ENCODE measurements around the gene CPXM2.
"Not testable (repeated sequence)": the region's sequence is repeated elsewhere in the genome, so short reads cannot be mapped to it uniquely, and the experiment has no call there.

The CPXM2 gene

DNA sequence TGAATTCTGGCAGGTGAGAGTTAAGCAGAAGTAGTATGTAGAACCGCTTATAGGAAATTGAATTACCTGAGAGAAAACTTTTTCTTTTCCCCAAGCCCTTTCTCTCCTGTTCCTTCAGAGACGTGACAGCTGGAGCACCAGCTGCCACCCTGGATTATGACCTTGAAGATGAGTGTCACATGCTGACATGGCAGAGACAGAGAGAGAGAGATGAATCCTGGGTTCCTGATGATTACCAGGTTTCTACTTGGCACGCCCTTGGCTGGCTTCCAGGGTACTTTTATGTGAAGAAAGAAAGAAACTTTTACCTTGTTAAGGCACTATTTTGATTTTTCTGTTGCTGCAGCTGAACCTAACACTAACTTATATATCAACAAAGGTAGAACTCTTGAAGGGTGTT lies 125.6 kb downstream of the CPXM2 start:
- DNase-seq: no peak

DNA sequence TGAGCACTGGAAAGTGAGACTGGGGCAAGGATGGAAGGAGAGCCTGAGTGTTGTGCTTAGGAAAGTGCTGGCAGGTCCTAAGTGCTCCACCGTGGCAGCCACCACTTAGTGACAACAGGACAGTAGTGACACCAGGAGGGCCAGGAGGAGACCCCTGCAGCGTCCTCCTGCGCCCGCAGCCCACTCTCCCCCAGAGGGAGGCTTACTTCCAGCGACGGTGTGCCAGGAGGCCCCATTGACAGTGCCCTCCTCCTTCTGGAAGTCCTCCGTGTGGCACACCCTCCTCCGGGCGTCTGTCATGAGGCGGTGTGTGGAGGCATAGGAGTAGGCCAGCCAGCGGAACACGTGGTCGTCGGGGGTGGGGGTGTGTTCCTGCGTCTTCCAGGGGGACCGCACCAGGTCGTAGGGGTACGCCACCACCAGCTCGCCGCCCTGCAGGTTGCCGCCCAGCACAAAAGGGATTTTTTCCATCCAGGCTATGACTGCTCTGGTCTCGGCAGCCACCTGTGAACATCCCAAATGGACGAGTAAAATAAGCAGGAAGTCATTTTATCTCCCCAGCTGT lies 129.9 kb downstream of the CPXM2 start:
- DNase-seq: no peak

DNA sequence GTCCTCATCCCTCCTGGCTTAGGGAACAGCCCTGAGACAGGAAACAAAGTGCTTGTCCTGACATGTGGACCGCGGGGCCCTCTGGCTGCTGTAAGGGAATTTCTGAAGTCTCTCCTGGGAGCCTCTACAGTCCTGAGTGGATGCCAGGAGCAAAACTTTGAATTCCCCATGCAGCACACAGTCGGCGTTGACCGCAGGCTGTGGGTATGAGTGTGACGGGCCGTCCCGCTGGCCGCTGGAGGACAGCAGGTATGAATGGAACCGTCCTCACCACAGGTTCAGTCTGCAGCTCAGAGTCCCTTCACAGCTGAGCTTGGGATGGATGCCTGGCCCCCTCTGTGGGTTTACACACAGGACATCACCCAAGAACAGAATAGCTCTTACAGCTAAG lies 130.6 kb downstream of the CPXM2 start:
- DNase-seq: no peak

DNA sequence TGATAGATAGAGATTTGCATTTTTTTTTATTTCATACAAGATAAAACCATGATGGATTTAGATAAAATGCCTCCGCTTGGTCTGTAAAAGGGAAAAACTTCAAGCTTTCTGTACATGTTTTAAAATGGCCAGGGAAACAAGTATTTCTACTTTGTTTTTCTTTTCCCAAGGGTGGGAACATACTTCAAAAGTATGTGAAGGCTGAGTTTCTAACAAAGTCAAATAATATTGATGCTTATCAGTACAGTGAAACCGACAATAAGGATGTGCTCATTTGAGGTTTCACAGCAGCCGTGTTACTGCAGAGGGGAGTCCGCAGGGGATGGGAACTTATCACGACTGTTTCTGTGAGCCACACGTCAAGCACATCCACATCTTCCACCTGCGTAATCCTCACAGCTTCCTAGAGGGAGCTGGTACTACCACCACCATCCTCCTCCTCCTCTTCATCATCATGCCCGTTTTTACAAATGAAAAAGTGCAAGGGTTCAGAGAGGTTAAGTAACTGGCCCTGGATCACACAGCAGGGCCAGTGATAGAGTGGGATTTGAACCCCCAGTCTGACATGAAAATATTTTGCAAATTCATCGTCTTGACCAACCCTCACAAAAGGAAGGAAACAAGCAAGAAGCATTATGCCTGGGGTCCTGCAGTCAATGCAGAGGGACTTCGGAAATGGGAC lies 131.1 kb downstream of the CPXM2 start:
- no peak for DNase-seq

DNA sequence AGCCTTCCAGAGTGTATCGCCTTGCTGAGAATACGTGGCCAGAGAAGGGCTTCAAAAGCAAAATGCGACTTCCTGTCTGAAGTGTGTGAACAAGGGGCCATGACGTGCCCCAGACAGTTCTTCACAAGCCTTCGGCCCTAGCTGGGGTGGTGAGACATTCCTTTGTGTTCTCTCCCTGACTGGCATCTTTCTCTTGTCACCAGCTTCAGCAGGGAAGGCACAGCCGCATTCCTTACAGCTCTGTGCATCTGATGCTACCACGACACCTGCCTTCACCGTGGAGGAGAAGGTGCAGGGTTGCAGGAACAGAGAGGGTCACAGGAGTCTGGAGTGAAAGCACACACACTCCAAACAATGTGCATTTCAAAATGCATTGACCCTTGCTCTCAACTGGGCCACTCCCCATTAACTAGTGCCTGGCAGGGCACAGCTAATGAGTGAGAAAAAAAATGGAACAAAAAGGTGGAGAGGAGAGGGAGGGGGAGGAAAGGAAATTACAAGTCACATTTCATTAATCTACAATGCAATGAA lies 132.0 kb downstream of the CPXM2 start:
- no peak for DNase-seq

DNA sequence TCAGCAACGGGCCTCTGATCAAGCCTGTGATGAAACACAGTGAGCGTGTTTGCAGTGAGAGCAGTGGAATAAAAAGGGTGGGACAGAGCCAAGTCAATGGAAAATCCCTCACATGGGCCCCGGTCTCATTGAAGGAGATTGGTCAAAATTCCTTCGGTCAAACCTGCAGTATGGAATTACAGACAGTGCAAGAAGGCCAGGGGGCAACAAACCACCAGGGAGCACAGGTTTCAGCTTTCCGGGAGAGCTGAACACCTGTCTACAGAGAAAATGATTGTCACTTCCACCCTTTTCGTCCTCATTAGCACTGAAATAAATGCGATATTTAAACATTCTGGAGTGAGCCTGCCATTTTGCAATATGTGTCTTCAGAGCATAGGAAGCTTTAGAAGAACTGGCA lies 132.6 kb downstream of the CPXM2 start:
- DNase-seq: no peak

DNA sequence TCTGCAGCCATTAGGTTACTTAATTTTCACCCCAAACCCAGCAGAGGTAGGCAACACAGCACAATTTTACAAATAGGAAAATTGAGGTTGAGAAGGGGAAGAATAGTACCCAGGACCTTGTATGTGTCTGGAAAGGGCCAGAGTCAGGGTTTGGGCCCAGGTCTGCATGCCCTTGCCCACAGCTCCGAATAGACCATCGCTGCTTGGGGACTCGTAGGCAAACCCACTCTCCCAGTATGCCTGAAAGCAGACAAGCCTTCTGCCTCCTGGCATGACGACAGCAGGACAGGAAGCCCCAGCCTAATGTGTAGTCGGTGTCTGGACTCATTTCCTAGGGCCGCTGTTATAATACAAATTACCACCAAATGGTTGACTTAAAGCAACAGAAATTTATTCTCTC lies 133.8 kb downstream of the CPXM2 start:
- no peak for DNase-seq

DNA sequence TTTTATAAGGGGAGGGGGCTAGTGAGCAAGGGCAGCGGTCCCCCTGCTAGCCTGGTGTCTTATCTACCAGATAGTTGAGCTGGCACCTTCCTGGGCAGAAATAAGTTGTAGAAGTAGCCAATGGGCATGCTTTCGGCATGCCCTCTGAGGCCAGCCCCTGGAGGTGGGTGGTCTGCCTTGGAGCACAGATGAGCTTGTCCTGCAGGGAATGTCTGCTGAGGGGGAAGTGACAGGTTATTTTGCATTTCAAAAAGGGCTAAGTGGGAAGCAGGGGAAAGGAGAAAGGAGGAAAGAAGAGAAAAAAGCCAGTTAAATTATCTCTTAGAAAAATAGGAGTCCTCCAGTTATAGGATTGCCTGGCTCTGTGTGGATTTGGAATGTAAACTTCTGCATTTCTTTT lies 136.5 kb downstream of the CPXM2 start:
- no peak for DNase-seq

DNA sequence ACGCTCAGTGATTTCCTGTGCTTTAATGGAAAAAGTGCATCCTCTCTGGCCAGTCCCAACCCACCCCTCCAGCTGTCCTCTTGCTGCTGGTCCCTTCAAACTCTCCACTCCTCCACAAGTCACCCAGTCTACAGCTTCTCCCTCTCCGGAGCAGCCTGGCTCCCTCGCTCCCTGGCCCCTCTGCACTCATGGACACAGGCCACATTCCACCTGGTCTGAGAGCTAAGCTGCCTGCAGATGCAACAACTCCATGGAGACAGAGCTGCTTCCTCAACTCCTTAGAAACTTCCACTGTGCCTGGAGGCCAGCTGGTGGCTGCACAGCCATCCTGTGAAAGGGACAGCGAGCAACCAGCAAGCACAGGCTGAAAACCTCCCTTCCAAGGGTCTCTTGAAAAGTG lies 137.5 kb downstream of the CPXM2 start:
- no peak for DNase-seq

DNA sequence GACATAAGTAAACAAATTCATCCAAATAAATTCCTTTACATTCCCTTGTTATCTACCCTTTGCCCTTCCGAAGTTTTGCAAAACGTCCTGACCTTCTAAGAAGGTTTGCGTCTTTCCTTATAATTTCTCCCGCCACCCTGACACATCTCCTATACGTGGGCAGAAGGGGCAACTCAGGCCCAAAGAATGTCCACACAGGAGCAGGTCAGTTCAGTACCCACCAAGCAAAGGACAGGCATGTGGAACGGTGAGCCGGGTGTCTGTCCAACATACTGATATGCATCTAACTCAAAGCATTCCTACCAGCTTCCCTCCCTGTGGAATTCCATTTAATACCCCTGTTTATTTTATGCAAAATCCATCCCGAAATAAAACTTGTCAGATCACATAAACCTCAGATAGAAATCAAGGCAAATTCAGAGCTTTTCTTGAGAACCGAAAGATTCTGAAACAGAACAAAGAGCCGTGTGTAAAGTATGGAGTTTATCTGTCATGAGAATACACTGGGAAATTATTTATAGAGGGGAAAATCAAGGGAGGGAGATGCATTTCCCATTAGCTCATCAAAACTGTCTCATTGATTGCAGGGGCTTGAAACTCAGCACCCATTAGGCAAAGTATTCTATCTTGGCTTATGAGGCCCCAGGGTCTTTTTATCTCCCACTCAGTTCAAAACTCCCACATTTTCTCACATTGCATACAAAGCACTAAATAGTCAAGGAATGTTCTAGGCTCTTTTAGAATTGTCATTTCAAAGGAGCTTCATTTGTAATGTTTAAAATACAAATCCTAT lies 140.1 kb downstream of the CPXM2 start:
- DNase-seq: no peak

DNA sequence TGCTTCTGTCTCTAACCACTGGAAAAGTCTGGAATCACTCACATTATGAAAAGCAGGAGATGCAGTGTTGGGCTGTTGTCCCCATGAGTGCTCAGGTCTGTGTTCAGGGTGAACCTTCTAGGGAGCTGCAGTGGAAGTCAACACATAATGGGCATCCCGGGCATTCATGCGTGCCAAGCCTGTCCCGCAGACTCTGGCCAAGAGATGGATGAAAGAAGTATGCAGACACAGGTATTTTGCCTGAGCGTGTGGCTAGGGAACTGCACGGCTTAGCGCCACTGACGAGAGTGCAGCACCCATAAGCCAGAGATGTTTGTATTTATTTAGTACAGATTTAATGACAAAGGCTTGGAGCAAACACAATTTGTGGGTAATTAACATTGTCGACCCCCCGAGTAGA lies 140.7 kb downstream of the CPXM2 start:
- DNase-seq: no peak

DNA sequence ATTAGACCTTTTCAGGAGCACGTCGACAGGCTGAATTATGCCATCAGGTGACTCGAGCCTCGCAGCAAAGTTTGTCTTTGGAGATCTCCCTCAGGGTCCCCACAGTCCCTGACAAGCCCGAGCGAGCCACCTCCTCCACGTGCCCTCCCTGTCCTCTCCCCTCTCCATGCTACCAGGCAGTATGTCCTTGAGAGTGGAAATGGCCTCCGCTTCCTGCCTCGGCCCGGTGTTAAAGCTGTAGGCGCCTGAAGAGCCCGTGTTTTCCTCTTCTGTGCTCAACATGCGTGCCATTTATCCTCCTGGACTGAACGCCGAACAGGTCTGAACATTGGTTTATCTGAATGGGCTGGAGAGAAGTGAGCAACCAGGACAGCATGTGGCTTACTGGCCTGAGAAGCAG lies 142.9 kb downstream of the CPXM2 start:
- no peak for DNase-seq

DNA sequence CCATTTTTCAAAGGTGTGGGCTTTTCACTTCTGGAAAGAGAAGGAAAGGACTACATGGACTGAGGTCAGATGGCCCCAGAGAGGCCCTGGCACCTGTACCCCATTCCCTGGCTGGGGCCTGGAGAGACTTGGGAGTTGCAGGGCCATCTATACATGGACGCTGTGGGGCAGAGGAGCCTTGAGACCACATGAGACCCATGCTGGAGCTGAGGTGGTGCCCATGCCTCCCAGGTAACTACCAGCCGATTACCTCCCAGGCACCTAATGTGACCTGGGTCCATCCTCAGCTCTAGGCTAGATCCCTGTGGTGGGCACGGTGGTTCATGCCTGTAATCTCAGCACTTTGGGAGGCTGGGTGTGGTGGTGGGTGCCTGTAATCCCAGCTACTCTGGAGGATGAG lies 144.2 kb downstream of the CPXM2 start:
- no peak for DNase-seq

DNA sequence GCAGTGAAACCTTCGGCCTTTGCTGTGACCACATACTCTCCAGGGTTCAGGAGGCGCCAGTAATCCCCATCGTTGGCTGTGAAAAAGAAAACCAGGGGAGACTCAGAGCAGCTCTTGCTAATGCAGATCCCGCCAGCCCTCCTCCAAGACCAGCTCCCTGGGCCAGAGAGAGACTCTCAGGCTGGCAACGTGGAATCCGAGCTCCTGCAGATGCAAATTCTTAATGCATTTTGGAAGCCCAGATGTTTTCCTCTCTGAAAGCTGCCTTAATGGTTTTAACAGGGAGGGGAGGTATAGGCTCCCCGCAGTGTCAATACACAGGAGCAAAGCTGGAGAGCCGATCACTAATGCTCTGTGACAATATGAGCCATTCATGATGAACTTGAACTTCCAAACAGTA lies 144.7 kb downstream of the CPXM2 start:
- DNase-seq: no peak

DNA sequence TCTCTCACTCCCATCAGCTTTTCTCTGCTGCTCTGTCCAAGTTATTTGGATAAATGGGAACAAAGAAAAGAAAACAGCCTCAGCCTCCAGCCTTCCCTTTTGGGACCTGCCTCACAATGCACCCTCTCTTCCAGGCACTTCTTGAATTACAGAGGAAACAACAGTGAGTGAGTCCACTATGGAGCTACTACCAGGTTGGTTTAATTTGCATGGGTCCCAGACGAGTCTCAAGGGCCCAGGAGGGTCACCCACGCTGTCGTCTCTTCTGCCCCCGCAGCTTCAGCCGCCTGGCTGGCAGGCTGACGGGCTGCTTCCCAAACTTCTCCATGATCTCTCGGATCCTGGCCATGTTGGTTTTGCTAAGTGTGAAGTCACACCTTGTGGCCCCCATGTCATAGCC lies 145.1 kb downstream of the CPXM2 start:
- no peak for DNase-seq

DNA sequence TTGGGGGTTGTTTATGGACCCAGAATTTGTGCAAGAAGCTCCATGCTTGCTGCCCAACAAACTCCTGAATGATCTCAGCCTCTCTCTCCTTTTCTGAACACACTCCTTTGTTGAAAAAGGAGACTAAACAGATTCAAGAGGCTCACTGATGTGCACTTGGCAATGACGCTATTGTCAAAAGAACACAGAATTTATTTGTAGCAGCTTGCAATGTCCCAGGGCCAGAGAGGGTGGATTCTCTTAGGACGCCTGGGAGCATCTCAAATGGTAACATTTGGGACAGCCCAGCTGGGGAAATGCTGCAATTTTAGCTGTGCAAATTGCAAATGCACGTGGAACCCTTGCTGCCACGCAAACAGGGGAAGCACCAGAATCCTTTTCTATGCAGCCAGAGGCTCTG lies 145.5 kb downstream of the CPXM2 start:
- DNase-seq: no peak

DNA sequence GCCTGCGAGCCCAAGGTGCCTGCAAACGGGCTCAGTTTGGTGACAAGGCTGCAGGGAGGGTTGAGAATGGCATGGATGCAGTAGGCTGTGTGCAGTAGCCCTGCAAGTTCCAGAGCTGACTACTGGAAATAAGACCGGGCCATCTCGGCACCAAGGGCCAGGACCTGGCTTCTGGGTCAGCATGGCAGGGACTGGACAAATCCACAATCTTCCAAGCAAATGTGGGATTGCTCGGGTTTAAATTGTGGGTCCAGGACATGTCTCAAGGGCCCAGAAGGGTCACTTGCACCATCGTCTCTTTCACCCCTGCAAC lies 147.4 kb downstream of the CPXM2 start:
- DNase-seq: no peak

DNA sequence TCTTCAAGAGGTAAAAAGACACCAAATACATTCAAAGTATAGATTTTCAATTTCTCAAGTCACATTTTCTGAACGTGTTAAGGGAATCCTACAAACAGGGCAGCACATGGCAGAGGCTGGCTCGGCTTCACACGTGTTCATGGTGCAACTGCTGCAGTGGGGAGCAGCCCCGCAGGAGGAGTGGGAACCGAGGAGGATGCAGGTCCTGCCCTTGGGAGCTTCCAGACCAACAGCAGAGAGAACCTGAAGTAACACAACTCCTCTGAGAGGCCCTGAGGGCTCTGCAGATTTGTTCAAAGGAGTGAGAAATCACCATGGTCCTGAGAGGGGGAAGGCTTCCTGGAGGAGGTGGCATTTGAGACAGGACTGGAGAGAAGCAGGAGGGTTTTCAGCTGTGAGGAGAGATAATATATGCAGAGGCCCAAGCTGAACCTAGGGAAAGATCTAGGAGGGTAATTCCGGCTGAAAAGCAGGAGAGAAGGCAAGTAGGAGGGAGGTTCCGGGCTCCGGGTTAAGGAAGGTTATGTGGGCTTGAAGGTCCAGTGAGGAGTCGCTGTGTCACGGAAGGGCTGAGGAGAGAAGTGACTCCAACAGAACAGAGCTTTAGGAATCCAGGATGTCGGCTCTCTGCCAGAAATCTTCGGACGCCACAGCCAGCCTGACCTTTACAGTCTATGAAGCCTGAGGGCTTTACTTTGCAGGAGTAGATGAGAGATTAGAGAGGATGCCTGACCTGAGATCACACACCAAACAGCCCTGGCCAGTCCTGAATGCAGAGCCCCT lies 148.0 kb downstream of the CPXM2 start:
- DNase-seq: no peak

DNA sequence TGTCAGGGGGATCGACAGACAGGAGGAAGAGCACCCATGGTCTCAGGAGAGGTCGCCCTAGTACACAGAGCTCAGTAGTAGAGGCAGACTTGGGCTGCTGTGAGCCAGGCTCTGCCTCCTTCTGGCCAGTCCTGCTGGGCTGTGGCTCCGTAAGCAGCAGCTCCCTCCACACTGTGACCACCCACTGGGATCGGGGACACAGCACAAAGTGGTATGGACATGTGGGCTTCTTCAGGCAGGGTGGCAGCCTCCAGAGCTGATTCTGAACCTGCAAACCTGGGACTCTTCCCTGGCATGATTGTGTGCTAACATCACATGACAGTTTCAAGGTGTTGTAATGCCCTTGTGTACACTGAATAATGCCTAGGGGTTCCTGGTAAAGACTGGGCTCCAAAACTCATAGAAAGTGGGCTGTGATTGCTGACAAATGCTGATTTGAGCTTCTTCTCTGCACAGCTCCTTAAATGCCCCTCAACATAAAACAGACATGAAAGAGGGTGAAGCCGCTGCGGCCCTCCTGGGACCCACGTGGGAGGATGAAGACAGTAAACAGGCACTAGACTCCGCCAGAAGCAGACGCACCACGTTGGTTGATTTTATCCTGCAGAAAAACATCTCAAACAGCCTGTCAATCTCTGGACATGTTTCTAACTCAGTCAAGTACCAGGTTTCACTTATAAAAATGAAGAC lies 148.7 kb downstream of the CPXM2 start:
- no peak for DNase-seq

DNA sequence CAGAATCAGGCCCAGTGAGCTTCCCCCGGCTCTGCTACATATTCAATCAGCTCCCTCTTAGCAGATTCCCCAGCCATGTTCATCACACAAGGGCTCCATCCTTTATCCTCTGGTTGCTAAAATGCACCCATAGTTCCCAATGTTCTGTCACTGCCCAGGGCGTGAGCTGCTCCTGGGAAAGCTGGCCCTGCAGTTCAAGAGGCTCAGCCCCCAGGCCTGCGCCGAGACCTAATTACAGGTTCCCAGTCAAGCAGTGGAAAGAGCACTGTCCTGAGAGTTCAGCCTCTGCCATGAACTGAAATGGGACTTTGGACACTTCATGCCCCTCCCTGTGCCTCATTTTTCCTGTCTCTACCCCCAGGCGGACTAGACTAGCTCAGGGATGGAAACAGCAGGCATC lies 149.9 kb downstream of the CPXM2 start:
- no peak for DNase-seq

DNA sequence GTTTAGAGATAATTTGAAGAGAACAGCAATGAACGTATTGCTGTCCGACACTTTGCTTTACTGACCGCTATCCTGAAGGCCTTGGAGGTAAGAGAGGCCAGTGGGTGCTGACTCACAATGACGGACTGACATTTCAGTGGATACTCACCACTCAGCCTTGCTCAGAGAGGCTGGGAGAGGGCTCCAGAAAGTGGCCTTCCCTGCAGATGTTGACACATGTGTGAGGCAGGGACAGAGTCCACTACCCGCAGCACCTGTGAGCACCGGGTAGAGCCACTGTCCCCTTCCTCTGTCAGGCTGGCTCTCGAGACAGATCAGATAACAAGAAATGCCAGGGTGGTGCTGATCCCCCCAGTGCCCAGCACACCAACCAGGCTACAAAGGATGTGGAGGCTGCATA lies 150.5 kb downstream of the CPXM2 start:
- DNase-seq: no peak

DNA sequence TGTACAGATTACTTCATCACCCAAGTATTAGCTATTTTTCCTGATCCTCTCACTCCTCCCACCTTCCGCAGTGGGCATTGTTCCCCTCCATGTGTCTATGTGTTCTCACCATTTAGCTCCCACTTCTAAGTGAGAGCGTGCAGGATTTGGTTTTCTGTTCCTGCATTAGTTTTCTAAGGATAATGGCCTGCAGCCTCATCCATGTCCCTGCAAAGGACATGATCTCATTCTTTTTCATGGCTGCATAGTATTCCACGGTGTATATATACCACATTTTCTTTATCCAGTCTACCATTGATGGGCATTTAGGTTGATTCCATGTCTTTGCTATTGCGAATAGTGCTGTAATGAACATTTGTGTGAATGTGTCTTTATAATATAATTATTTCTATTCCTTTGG lies 154.7 kb downstream of the CPXM2 start:
- not testable (repeated sequence) for DNase-seq

DNA sequence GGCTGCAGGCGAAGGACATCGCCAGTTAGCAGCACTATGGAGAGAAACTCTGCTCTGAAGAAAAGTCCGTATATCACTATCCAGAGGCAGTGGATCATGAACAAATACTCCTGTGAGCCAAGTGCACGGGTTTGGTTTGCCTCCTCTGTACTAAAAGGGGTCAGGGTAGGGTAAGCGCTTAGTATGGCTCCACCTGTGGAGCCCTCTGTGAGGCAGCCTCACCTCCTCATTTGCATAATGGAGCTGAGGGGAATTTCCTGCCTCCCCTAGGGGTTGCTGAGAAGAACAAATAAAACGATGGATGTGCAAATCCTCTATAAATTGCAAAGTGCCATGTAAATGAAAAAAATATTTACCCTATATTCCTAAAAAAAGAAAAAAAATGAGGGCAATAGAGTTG lies 162.1 kb downstream of the CPXM2 start:
- no peak for DNase-seq
